GM18861 (cell line): Measurements from ENCODE around the gene FOXQ1.
"Not testable (repeated sequence)": the region's sequence is repeated elsewhere in the genome, so short reads cannot be mapped to it uniquely, and the experiment has no call there.

Source experiments
- ATAC-seq: cut with Tn5 transposase; IDR thresholded peaks from one replicate; pipeline ENCODE4 v1.9.1; 2021; ENCODE audit not compliant: unreplicated experiment

FOXQ1 gene

DNA sequence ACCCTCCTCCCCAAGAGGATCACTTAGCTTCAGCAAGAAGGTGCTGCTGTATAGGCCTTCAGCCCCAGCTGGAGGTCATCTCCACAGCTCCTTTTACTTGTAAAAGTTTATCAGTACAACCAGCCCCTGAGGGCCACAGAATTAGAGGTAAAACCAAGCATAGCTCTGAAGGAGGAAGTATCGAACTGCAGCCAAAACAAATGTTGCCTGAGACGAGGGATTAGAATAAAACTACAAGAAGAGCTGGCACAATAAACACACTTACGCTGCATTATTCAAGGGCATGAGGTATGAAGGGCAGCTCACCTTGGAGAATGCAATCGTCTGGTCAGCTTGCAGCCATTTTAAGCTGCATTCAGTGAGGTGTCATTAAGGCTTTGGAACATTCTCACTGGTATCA, 21.1 kb upstream of the FOXQ1 start:
- no peak for ATAC-seq

DNA sequence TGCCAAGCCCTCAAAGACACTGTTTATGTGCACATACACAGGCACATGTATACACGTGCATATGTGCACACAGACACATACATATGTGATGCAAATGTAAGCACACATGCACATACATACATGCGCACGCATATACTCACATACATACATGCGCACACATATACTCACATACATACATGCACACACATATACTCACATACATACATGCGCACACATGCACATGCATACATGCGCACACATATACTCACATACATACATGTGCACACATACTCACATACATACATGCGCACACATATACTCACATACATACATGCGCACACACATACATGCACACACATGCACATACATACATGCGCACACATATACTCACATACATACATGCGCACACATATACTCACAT, 20.5 kb upstream of the FOXQ1 start:
- ATAC-seq = no peak

DNA sequence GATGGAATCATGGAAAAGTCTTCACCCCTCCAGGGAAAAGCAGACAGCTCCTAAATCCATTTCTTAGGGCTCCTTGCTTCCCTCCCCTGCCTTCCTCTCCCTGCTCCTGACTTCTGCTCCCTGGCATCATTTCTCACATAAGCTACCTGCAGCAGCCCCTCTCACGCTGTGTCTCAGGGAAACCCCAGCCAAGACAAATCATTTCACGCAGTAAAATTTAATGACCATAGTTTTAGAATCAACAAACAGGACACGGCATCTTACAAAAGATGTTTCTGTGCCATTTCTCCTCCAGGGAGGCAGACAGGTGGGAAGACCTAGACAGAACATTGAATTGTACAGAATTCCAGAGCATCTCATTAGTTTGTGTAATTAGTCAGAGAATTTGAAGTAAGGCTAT, 16.5 kb upstream of the FOXQ1 start:
- no peak for ATAC-seq

- ATAC-seq = no peak
These were observed 15.8 kb upstream of the FOXQ1 start for GRCh38 chr6:1296079-1296478.

DNA sequence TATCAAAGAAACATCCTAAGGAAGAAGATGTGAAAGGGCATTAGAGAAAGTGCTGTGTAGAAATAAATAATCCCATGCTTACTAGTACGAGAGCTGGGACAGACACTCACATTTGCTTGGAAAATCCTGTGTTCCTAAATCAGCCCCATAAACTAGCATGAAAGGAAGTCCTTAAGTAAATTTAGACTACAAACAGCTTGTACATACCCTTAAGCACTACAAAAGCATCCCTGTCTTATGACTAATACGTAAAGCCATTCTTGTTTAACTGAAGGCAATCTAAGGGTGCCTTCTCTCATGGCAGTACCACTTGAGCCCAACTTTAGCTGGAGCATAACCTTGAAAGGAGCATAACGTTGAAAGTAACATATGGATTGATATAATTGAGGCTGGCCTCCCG, 15.4 kb upstream of the FOXQ1 start:
- no peak for ATAC-seq

GRCh38 chr6:1297746-1298145, 14.2 kb upstream of the FOXQ1 start:
- ATAC-seq = no peak

GRCh38 chr6:1298768-1299167, 13.1 kb upstream of the FOXQ1 start:
- no peak for ATAC-seq

GRCh38 chr6:1306133-1306532, 5.8 kb upstream of the FOXQ1 start:
- no peak for ATAC-seq

GRCh38 chr6:1309366-1309765, 2.5 kb upstream of the FOXQ1 start:
- ATAC-seq = no peak

- ATAC-seq = no peak
These were observed 1.1 kb upstream of the FOXQ1 start for GRCh38 chr6:1310628-1311399.

DNA sequence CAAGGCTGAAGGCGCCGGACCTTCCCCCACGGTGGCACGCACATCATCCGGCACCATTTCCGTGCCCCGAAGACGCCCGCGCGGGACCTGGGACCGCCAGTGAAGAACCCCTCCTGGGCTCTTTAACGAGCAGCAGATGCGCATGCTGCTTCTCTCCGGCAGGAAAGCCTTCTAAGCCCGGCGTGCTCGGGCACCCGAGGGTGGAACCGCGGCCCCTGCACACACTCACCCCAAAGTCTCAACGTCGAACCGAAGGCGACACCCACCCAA, 240 bp downstream of the FOXQ1 start:
- ATAC-seq = no peak

- no peak for ATAC-seq
These were observed 822 bp downstream of the FOXQ1 start for GRCh38 chr6:1312473-1313367.

DNA sequence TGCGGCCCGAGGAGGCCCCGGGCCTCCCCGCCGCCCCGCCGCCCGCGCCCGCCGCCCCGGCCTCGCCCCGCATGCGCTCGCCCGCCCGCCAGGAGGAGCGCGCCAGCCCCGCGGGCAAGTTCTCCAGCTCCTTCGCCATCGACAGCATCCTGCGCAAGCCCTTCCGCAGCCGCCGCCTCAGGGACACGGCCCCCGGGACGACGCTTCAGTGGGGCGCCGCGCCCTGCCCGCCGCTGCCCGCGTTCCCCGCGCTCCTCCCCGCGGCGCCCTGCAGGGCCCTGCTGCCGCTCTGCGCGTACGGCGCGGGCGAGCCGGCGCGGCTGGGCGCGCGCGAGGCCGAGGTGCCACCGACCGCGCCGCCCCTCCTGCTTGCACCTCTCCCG, 1.5 kb downstream of the FOXQ1 start:
- no peak for ATAC-seq

- ATAC-seq = no peak
These were observed 2.0 kb downstream of the FOXQ1 start for GRCh38 chr6:1313767-1314503.

GRCh38 chr6:1314617-1315016, 2.7 kb downstream of the FOXQ1 start:
- no peak for ATAC-seq

DNA sequence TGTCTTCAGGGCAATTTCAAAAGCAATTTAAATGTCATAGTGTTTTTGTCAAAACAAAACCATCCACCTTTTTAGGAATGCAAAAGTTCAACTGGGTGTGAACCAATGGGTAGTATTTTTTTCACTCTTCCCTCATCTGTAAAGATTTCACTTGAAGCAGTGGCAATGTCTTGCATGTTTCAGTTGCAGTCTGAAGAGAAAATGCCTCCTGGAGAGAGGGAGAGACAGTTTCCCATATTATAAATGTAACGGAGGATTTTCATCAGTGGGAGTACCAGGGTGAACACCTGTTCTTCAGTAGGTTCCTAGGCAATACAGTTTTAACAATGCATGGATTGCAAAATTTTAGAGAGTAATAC, 3.3 kb downstream of the FOXQ1 start:
- ATAC-seq = no peak

DNA sequence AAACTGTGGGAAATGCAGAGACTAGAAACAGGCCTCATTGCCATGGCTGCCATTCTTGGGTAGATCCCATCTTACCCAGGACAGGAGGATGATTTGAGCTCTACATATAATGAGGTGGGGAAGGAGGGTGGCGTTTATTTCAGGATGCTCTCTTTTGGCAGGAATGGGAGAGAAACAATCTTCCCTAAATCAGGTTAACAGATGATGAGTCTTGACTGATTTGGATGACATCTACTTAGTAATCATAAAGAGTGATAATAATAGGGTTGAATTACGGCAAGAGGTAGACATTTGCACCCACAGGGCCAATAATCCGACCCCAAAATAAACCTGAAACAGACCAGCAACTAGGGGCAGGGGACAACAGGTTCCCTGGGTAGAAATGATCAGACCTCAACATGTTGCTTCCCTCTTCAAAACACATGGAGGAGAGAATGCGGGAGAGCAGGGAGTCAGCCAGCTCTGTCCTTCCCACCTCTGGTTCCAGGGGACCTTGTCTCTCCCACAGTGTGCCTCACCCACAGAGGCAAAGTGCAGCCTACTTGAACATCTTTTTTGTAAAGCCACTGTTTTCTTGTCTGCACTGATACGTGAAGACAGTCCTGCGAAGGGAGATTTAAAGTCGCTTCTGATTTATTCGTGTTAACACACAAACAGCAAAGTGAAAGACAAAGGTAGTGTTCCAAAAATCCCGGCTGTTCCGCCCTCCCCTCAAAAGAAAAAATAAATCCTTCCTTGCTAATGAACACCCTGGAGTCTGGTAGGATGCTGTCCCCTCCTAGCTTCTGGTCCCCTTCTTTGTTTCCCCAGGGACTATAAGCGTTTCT, 3.9 kb downstream of the FOXQ1 start:
- ATAC-seq = no peak

DNA sequence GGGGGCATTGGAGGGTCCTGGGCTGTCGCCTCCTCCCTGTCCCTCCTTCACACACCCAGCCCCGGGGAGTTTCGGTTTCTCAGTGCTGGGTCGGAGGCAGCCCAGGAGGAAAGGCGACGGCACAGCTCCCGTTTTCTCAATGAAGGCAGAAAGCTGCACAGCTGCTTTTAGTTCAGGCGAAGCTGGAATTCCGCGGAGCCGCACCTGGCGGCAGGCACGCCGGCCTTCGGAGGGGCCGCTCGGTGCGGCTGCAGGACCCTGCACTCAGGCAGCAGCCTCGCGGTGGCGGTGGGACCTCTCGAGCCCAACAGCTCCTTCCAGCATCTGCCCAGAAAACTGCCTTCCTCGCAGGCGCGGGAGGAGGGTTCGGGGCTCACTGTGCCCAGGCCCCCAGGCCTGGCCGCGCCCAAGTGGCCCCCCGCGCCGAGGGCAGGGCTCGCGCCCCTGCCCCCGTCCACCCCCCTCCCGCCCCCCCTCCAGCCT, 4.6 kb downstream of the FOXQ1 start:
- ATAC-seq = no peak

DNA sequence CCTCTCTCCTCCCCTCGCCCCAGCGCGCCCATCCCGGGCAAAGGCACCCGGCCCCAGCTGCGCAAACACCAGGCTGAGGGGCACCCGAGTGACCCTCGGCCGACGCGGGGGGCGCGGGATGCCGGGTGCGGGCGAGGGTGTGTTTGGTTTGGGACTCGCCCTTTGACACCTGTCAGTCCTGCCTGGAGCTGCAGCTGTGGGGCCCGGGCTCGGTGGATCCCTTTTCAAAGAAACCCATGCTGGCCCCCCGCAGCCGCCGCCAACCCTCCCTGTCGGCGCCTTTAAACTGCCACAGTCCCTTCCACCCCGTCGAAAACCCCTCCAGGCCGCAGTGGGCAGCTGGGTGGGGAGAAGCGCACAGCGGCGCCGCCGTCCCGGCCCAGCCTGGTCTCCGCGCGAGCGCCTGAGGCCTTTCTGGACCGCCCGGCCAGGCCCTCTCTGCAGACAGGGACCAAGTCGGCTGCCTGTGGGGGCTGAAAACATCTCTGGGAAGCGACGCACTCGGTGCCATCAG, 5.5 kb downstream of the FOXQ1 start:
- no peak for ATAC-seq

GRCh38 chr6:1318036-1318435, 6.1 kb downstream of the FOXQ1 start:
- no peak for ATAC-seq

GRCh38 chr6:1318584-1318983, 6.7 kb downstream of the FOXQ1 start:
- ATAC-seq = not testable (repeated sequence)
